ENCODE measurements around the gene RALGAPA2. TPM values are rescaled to one million over a fixed set of nuclear protein-coding genes. Genes with fewer than 3 reads are reported as not detected.

RALGAPA2 gene
- total RNA-seq = 3.7 and 5.6 TPM in 2 replicates

DNA sequence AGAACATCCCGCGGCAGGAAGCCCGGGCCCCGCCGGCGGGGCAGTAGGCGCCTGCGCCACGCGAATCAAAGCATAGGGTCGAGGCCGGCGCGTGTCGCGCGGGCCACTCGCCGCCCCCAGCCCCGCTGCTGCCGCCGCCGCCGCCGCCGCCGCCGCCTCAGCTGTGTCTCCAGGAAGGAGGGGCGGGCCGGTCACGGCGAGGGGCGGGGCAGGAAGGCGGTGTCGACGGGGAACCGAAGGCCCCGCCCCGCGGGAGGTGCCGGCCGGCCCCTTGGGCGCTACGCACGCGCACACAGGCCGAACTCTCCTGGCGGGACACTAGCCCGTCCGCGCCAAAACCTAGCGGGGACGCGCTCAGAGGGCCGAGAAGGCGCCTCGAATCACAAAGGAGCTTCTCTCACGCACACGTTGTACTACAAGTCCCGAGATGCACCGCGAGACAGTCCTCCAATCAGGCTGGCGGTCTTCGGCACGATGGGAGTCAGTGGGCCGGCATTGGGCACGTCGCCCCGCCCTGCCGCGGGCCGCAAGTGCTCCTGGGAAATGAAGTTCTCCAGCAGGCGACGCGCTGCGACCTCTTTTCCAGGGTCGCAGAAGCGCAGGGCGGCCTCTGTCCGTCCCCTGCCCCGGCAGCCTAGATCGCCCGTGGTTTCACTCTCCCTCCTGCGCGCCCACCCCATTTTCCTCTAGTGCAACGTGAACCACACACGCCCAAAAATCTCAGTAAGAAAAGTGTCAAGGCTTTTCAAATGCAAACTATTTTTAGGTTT lies at the start of gene RALGAPA2:
TSS of gene RALGAPA2 (minus strand) at position 171 of the 770 bp plus-strand sequence. CDS start at position 7, 164 bp downstream.

DNA sequence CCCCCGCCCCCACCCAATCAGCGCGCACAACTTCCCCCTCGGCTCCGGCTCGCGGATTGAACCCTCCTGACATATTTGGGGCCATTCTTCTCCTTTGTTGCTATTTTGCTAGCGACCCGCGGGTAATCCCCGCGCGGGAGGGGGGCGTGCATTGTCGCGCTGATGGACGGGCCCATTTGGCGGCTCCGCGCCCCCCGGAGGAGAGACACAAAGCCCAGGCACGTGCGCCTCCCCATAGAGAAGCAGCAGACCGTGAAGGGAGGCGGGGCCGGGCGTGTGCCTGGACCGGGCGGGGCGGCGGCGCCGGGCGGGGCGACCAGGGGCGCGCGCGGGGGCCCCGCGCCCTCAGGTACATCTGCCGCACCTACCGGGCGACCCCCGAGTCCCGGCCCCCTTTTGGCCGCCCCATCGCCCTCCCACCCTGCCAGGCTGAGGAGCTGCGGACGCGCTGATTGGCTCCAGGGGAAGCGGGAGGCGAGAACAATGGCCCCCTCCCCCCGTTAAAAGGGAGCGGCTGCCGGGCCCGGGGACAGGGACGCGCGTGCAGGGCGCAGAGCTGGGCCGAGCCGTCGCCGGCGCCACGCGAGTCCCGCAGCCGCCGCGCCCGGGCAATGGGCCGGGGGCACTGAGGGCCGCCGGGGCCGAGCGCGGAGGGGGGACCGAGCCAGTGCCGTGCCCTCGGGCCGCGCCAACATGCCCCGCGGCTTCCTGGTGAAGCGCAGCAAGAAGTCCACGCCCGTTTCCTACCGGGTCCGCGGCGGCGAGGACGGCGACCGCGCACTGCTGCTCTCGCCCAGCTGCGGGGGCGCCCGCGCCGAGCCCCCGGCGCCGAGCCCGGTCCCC lies 344.6 kb downstream of the RALGAPA2 start, which contains the start of gene INSM1:
TSS of gene INSM1 (plus strand) at position 530 of the 843 bp plus-strand sequence. CDS start at position 694, 164 bp downstream.

Measured in smooth muscle cell of bladder (primary cell).